HG02588 (cell line): ENCODE results near the gene RERE.
A peak's percentile ranks its signal among the peaks of the same experiment; 100 is the strongest.

Source experiments
- ATAC-seq: cut with Tn5 transposase; IDR thresholded peaks from one replicate; pipeline ENCODE4 v1.9.1; 2021; ENCODE audit warnings: mild to moderate bottlenecking, moderate library complexity; ENCODE audit not compliant: unreplicated experiment

RERE gene

GRCh38 chr1:8437347-8437746, 380.1 kb downstream of the RERE start:
- no peak for ATAC-seq

DNA sequence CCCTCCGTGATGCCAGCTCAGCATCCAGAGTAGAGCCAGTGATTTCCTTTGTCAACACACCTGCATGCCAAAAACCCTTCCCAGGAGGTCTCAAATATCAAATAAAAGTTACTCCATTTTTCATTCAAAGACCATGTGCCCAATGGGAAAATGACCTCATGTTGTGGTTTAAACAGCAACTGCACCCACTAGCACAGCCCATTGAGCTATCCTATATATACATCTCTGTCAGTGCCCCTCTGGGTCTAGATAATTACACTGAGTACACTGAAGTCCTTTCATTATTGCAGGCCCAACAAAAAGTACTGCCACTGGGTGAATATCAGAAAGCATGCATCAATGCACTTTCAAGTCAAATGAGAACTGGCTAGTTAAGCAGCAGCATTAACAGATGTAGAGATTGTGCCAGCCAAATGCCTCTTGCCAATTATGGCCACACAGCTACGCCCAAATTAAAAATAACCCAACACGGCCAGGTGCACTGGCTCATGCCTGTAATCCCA, 381.8 kb downstream of the RERE start:
- no peak for ATAC-seq

- no peak for ATAC-seq
Observed at GRCh38 chr1:8434101-8434500, 383.3 kb downstream of the RERE start.

DNA sequence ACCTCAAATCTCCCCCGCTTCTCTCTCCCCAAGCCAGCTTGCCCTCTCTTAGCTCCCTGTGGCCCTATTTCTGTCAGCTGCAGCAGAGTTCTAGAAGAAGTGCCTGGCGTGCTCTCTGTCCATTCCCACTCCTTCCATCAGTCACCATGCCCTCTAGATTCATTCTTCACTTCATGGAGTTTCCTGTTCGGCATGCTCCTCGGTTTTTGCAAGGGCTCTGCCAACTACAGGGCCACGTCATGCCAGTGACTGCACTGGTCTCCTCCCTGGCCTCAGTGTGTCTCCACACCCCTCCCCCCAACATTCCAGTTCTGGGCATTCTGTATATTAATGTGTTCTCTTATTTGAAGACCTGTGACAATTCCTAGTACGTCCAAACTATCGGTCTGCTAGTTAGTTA, 385.7 kb downstream of the RERE start:
- ATAC-seq, result no peak

- ATAC-seq, result no peak
Observed at GRCh38 chr1:8431019-8431418, 386.4 kb downstream of the RERE start.

- ATAC-seq, result no peak
Observed at GRCh38 chr1:8430476-8430875, 387.0 kb downstream of the RERE start.

DNA sequence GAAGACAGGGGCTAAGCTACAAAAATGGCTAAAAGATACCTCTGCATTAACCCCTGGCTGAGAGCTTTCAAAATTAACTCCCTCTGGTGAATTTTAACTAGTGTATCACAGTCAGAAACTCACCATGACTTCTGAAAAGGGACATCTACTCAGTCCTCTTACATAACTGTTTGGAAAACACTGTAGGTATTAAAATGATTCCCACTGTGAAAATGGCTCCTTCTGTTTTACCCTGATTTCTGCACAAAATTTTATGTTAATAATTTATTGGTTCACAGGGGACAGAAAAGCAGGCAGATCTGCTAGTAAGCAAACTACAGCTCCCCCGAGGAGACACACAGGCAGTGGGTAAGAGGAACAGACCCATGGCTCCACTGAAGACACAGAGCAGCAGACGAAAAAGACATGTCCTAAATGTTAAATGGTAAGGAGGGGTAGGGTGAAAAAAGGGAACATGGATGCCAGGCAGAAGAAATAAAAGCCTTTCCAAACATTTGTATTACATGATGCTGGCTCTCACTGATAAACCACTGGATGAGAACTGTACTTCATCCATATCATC, 387.8 kb downstream of the RERE start:
- no peak for ATAC-seq

- no peak for ATAC-seq
Observed at GRCh38 chr1:8428441-8428840, 389.0 kb downstream of the RERE start.

- no peak for ATAC-seq
Observed at GRCh38 chr1:8427986-8428385, 389.5 kb downstream of the RERE start.

GRCh38 chr1:8427493-8427892, 389.9 kb downstream of the RERE start:
- ATAC-seq, result peak; percentile 55

DNA sequence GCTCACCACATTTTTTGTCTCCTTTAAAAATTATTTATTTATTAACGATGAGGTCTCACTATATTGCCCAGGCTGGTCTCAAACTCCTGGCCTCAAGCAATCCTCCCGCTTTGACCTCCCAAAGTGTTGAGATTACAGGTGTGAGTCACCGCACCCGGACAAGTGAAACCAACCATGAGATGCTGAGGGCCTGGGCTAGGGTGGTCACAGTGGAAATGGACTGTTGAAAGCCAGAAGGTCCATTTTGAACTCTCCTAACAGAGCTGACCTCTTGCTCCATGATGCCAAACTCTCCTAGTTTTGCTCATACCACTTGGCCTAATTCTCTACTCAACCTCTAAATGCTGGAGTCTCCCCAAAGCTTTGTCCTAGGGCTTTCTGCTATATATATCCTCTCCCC, 390.4 kb downstream of the RERE start:
- no peak for ATAC-seq

GRCh38 chr1:8425781-8426161, 391.7 kb downstream of the RERE start:
- ATAC-seq, result no peak

- ATAC-seq, result no peak
Observed at GRCh38 chr1:8425150-8425780, 392.2 kb downstream of the RERE start.

- no peak for ATAC-seq
Observed at GRCh38 chr1:8424539-8425116, 392.8 kb downstream of the RERE start.

- ATAC-seq, result no peak
Observed at GRCh38 chr1:8423692-8424538, 393.5 kb downstream of the RERE start.

- no peak for ATAC-seq
Observed at GRCh38 chr1:8423269-8423691, 394.2 kb downstream of the RERE start.

- ATAC-seq, result no peak
Observed at GRCh38 chr1:8422510-8423268, 394.8 kb downstream of the RERE start.

DNA sequence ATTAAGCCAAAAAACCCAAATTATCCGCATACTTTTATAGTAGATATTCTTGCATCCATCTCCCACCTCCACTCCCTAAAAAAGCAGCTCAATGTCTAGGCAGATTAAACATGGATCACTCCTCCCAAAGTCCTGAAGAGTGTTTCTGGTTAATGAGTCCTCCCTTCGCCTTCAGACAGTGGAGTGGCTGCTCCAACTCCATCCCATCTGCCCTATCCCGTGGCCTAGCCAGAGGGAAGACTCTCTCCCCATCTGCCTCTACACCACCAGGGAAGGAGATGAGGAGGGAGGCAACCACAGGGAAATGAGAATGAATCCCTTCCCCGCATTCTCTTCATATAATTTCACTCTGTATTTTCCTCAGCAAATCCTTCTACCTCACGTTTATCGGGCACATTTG, 395.7 kb downstream of the RERE start:
- no peak for ATAC-seq

- no peak for ATAC-seq
Observed at GRCh38 chr1:8420318-8420717, 397.1 kb downstream of the RERE start.

DNA sequence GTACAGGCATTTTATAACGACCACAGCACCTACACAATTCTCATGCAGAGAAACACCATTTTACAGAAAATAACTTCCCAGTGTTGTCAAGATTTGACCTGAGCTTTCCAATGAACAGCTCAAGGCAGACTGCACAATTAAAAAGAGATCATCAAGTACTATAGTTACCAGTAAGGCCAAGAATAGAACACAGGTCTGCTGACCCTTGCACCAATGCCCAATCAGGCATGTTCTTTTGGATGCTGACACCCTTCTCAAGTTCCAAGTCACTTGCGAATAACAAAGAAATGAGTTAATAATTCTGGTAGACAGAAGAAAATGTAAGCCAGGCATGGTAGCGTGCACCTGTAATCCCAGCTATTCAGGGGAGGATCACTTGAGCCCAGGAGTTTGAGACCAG, 397.6 kb downstream of the RERE start:
- no peak for ATAC-seq

DNA sequence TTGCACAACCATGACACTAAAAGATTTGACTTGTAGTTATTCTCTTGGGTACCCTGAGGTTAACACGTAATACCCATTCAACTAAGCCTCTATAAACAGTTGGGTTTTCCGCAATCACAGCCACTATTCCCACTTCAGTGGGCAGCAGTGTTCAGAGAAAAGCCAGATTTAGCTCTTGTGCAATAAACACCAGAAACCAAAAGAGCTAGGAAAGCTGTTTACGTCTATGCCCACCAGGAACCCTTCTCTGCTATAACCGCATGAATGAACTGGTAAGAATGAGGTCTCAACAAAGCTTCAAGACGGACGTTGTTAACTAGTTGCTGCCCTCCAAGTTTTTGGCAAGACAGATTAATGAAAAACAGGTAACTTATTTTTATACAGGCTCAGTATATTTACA, 398.3 kb downstream of the RERE start:
- ATAC-seq, result no peak
